Neural progenitor cell (in vitro differentiated cells): ENCODE results near the gene PHETA1.

Experiments
- CTCF ChIP-seq: fragments of 200-600 bp; sonication (generic); IDR thresholded peaks from 2 replicates; pipeline ENCODE4 v1.5.1; 2017; ENCODE audit warnings: antibody characterized with exemption, mild to moderate bottlenecking
- EZH2 ChIP-seq: fragments of 200-600 bp; sonication (generic); IDR thresholded peaks from 2 replicates; pipeline ENCODE4 v1.6.1; 2017; ENCODE audit warnings: antibody characterized with exemption, mild to moderate bottlenecking, moderate library complexity
- EZH2phosphoT487 ChIP-seq: fragments of 200-600 bp; sonication (generic); IDR thresholded peaks from 2 replicates; pipeline ENCODE4 v1.6.1; 2017; ENCODE audit warnings: antibody characterized with exemption

GRCh38 chr12:111366075-111366474 lies 2.8 kb downstream of the PHETA1 start:
- TF ChIP-seq CTCF = no peak
- no peak for TF ChIP-seq EZH2
- TF ChIP-seq EZH2phosphoT487 = no peak
